Thyroid gland (tissue), 4 donors: ENCODE measurements around the gene INTS15. TPM values are rescaled to one million over a fixed set of nuclear protein-coding genes. Genes with fewer than 3 reads are reported as not detected.

Experiments used
- DNase-seq, 2 donors: peaks; one replicate each; pipeline ENCODE4 v3.0.0-alpha.2; 2019
- H3K27ac ChIP-seq, 3 donors: fragments of 200-600 bp; sonication (generic); 1 replicate in 2 of 3; 2 replicates in 1 of 3; pipeline ENCODE4 v1.5.1; 2016 to 2019; ENCODE audit warnings: mild to moderate bottlenecking in 1 of 3, moderate library complexity in 1 of 3
- H3K27me3 ChIP-seq: fragments of 200-600 bp; sonication (generic); one replicate; pipeline ENCODE4 v1.5.1; 2019
- H3K36me3 ChIP-seq, 2 donors: fragments of 200-600 bp; sonication (generic); one replicate each; pipeline ENCODE4 v1.5.1; 2016 to 2019
- H3K4me1 ChIP-seq, 2 donors: fragments of 200-600 bp; sonication (generic); one replicate each; pipeline ENCODE4 v1.5.1; 2017 to 2019
- H3K4me3 ChIP-seq, 3 donors: fragments of 200-600 bp; sonication (generic); replicated peaks in 1 of 3; 1 replicate in 2 of 3; 2 replicates in 1 of 3; pipeline ENCODE4 v1.5.1; 2016; ENCODE audit warnings: mild to moderate bottlenecking in 1 of 3
- H3K9me3 ChIP-seq: fragments of 200-600 bp; sonication (generic); one replicate; pipeline ENCODE4 v1.5.1; 2017
- CTCF ChIP-seq, 6 experiments: fragments of 200-600 bp in 3 of 6; fragments of 450-650 bp in 3 of 6; sonication (generic) in 3 of 6; IDR thresholded peaks; one replicate each; pipeline ENCODE4 v1.5.1; 2016 to 2019; ENCODE audit warnings: antibody characterized with exemption in 6 of 6, mild to moderate bottlenecking in 2 of 6, inconsistent platforms in 1 of 6, moderate library complexity in 1 of 6
- POLR2A ChIP-seq, 2 donors: fragments of 450-650 bp; IDR thresholded peaks; one replicate each; pipeline ENCODE4 v1.6.1; 2017; ENCODE audit warnings: antibody characterized with exemption in 2 of 2, mild to moderate bottlenecking in 2 of 2, moderate library complexity in 1 of 2
- WGBS, 2 donors: methylation state at CpG; one replicate each; pipeline ENCODE4 v1.1.5; 2017; 5-methylcytosine and 5-hydroxymethylcytosine counted together
- intact Hi-C: fragments of 100-400 bp; cut with DNase I; formaldehyde crosslinking; loops from one replicate; pipeline ENCODE4 v1.15.1; 2023
- total RNA-seq, 4 donors: library from RNA; depleted of rRNA; stranded (reverse); fragments of >200 nt; gene quantifications; one replicate each; pipeline ENCODE4 v1.2.3, GENCODE V29; 2016

Gene INTS15
- total RNA-seq, 4 donors from 2014 or later: 22.7 to 42.9 (median 31.9) TPM

- 93 to 98% methylated on average over 28 to 44 of the region's 94 CpGs for WGBS, 2 donors
- DNase-seq: no peak
- H3K4me3 ChIP-seq: no peak overlapping the region
Observed at GRCh38 chr7:6654113-6654841, 64.5 kb downstream of the INTS15 start.

GRCh38 chr7:6654842-6655610 is 65.2 kb downstream of the INTS15 start:
- TF ChIP-seq POLR2A (IDR thresholded peaks at IDR 0.05): no peak
- no peak for TF ChIP-seq CTCF (IDR thresholded peaks at IDR 0.05)
- H3K36me3 ChIP-seq: peaks cover 20 to 27% of the 10 kb centered on the region in 2 donors
- no peak overlapping the region for H3K4me3 ChIP-seq
- H3K9me3 ChIP-seq: no peaks in the 10 kb centered on the region
- 94 to 95% methylated on average over 47 of the region's 48 CpGs for WGBS, 2 donors
- H3K4me1 ChIP-seq: peaks cover 0 to 10% of the 10 kb centered on the region in 2 donors
- DNase-seq: no peak
- intact Hi-C loops: loop anchor here (10.0 kb wide), 1 partner anchor 50 kb away; the partner anchor contains the start of gene ZNF12
- H3K27me3 ChIP-seq: no peaks in the 10 kb centered on the region
- H3K27ac ChIP-seq: no peak overlapping the region

More at GRCh38 chr7:6654113-6654841, 64.5 kb downstream of the INTS15 start:
- Histone ChIP-seq H3K27me3 (no peaks in the 10 kb centered on the region), H3K4me1 (peaks cover 0 to 5% of the 10 kb centered on the region in 2 donors), H3K36me3 (peaks cover 20 to 27% of the 10 kb centered on the region in 2 donors), H3K27ac (no peak overlapping the region), H3K9me3 (no peaks in the 10 kb centered on the region)
- intact Hi-C loops: loop anchor here (10.0 kb wide), 1 partner anchor 51 kb away; the partner anchor contains the start of gene ZNF12
- TF ChIP-seq POLR2A (IDR thresholded peaks at IDR 0.05): no peak
- TF ChIP-seq CTCF (IDR thresholded peaks at IDR 0.05): no peak

GRCh38 chr7:6655636-6656385 is 66.0 kb downstream of the INTS15 start:
- WGBS, 2 donors: 98% methylated on average over 16 to 17 of the region's 17 CpGs
- H3K4me1 ChIP-seq: peaks cover 0 to 10% of the 10 kb centered on the region in 2 donors
- TF ChIP-seq POLR2A (IDR thresholded peaks at IDR 0.05): no peak
- H3K27ac ChIP-seq: no peak overlapping the region
- no peaks in the 10 kb centered on the region for H3K9me3 ChIP-seq
- H3K27me3 ChIP-seq: no peaks in the 10 kb centered on the region
- no peak for DNase-seq
- intact Hi-C loops: loop anchor here (10.0 kb wide), 1 partner anchor 49 kb away; the partner anchor contains the start of gene ZNF12
- H3K36me3 ChIP-seq: peaks cover 20 to 27% of the 10 kb centered on the region in 2 donors
- no peak overlapping the region for H3K4me3 ChIP-seq

GRCh38 chr7:6656413-6656812 is 66.6 kb downstream of the INTS15 start:
- H3K27me3 ChIP-seq: no peaks in the 10 kb centered on the region
- H3K36me3 ChIP-seq: peaks cover 20 to 27% of the 10 kb centered on the region in 2 donors
- H3K9me3 ChIP-seq: no peaks in the 10 kb centered on the region
- no peak overlapping the region for H3K27ac ChIP-seq
- H3K4me3 ChIP-seq: no peak overlapping the region
- no peak for DNase-seq
- peaks cover 0 to 10% of the 10 kb centered on the region in 2 donors for H3K4me1 ChIP-seq
- no peak for TF ChIP-seq CTCF (IDR thresholded peaks at IDR 0.05)
- no peak for TF ChIP-seq POLR2A (IDR thresholded peaks at IDR 0.05)
- intact Hi-C loops: loop anchor here (10.0 kb wide), 1 partner anchor 48 kb away; the partner anchor contains the start of gene ZNF12
- 95% methylated on average over 9 of the region's 9 CpGs for WGBS, 2 donors

Other genes starting within 250 kb of the INTS15 start
- gene FAM220A, start 241.1 kb upstream of the INTS15 start, total RNA-seq: 10 to 100 TPM; 14.3 to 26.6 (median 20.8) TPM
- 100 to 1,000 TPM; 141 to 284 (median 180) TPM for gene RAC1, start 215.5 kb upstream of the INTS15 start, total RNA-seq
- gene DAGLB, start 142.1 kb upstream of the INTS15 start, total RNA-seq: 10 to 100 TPM; 14.1 to 18.4 (median 16.2) TPM
- 100 to 1,000 TPM; 113 to 203 (median 147) TPM for gene KDELR2, start 105.9 kb upstream of the INTS15 start, total RNA-seq
- under 1 TPM; 0.13 to 0.67 (median 0.40) TPM for gene GRID2IP, start 38.6 kb upstream of the INTS15 start, total RNA-seq
- gene ZDHHC4, start 12.6 kb upstream of the INTS15 start, total RNA-seq: 10 to 100 TPM; 68.8 to 97.3 (median 81.4) TPM
- gene ZNF853, start 25.6 kb downstream of the INTS15 start, total RNA-seq: 10 to 100 TPM; 17.2 to 27.4 (median 22.1) TPM
- 10 to 100 TPM; 40.6 to 63.7 (median 49.5) TPM for gene ZNF316, start 47.3 kb downstream of the INTS15 start, total RNA-seq
- 10 to 100 TPM; 29.2 to 43.9 (median 31.4) TPM for gene ZNF12, start 116.9 kb downstream of the INTS15 start, total RNA-seq
- gene RSPH10B2, start 164.1 kb downstream of the INTS15 start, total RNA-seq: 1 to 10 TPM in 1 of 4 donors, under 1 TPM in 2, not detected in 1; 0.21 to 2.6 (median 0.27) TPM
- gene CCZ1B, start 236.3 kb downstream of the INTS15 start, total RNA-seq: 10 to 100 TPM; 26.1 to 54.4 (median 40.8) TPM